GM12801 (cell line): ENCODE results near the gene MR1.

Experiments used
- CTCF ChIP-seq: IDR thresholded peaks from one replicate; pipeline ENCODE4 v1.5.1; 2011; ENCODE audit warnings: control low read depth; ENCODE audit not compliant: insufficient read length; ENCODE audit errors: extremely low read depth

Gene MR1

GRCh38 chr1:181033128-181033798, 520 bp upstream of the MR1 start:
- no peak for TF ChIP-seq CTCF

- no peak for TF ChIP-seq CTCF
Observed at GRCh38 chr1:181036107-181036836, 2.5 kb downstream of the MR1 start.

- TF ChIP-seq CTCF: no peak
Observed at GRCh38 chr1:181037386-181037785, 3.6 kb downstream of the MR1 start.

- TF ChIP-seq CTCF: no peak
Observed at GRCh38 chr1:181038399-181038873, 4.7 kb downstream of the MR1 start.

GRCh38 chr1:181040284-181040865, 6.6 kb downstream of the MR1 start:
- TF ChIP-seq CTCF: no peak

GRCh38 chr1:181043025-181043888, 9.5 kb downstream of the MR1 start:
- no peak for TF ChIP-seq CTCF

GRCh38 chr1:181044449-181044966, 10.7 kb downstream of the MR1 start:
- TF ChIP-seq CTCF: no peak
